BJ (cell line): ENCODE measurements around the gene KIF12. TPM values are rescaled to one million over a fixed set of nuclear protein-coding genes. Genes with fewer than 3 reads are reported as not detected.
"Not testable (repeated sequence)": the region's sequence is repeated elsewhere in the genome, so short reads cannot be mapped to it uniquely, and the experiment has no call there.

ENCODE experiments used
- CTCF ChIA-PET: fragments of 350-600 bp; formaldehyde crosslinking; extraction: SDS; loops from one replicate; lab custom pipeline; 2021; ENCODE audit warnings: antibody characterized with exemption, inconsistent platforms; lab: Yijun Ruan, JAX
- POLR2A ChIA-PET: fragments of 300-600 bp; sonication (Branson Sonifier 250); formaldehyde crosslinking; extraction: SDS; loops from one replicate; lab custom pipeline; 2021; ENCODE audit warnings: antibody characterized with exemption; lab: Charles Lee
- DNase-seq: peaks from one replicate; pipeline ENCODE4 v3.0.0-alpha.2; 2011; ENCODE audit warnings: low read depth
- H3K27me3 ChIP-seq: 2 replicates; pipeline ENCODE4 v1.6.0; 2011; ENCODE audit warnings: low read length; ENCODE audit not compliant: control insufficient read depth, insufficient read depth
- H3K36me3 ChIP-seq: 2 replicates; pipeline ENCODE4 v1.5.1; 2011; ENCODE audit warnings: low read length; ENCODE audit not compliant: control insufficient read depth, insufficient read depth
- H3K4me3 ChIP-seq: 2 replicates; pipeline ENCODE4 v1.5.1; 2011; ENCODE audit warnings: low read depth, mild to moderate bottlenecking, control low read depth, low read length
- polyA plus RNA-seq: library from polyadenylated mRNA; depleted of rRNA; stranded (reverse); fragments of >200 nt; gene quantifications from 2 replicates; pipeline ENCODE4 v1.2.3, GENCODE V29; 2011
- TF ChIP-seq, protein P1 (sequence below): IDR thresholded peaks from 2 replicates; pipeline ENCODE4 v1.5.1; 2011; ENCODE audit warnings: low read depth, mild to moderate bottlenecking, control low read depth, inconsistent platforms, low read length, moderate library complexity; ENCODE audit not compliant: insufficient read depth

KIF12 gene
- polyA plus RNA-seq, 1 experiment, result 0.07 TPM

DNA sequence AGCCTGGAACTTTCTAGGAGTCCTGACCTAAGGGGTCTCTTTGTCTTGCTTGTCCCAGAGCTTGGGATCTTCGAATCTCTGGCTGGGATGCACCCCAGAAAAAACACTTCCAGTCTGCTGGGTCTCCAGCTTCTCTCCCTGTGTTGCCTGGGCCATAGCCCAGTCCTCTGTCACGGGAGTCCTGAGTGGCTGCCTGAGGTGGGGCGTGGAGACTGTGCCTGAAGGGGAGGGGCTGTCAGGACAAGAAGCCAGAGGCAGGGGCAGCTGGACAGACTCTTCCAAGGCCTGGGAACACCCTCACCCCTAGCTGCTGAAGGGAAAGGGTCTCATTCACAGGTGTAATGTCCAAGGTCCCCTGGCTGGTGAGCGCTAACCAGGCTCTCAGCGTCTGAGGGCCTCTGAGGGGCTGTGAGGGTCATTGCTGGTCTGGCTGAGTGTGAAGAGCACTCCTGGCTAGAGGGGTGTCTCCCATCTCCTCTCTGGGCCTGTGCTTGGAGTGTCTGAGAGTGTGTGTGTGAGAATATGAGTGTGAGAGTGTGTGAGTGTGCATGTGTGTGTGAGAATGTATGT, 35.8 kb upstream of the KIF12 start:
- DNase-seq, result no peak
- no peaks in the 10 kb centered on the region for H3K36me3 ChIP-seq
- H3K4me3 ChIP-seq, result no peak overlapping the region
- TF ChIP-seq, protein P1, sequence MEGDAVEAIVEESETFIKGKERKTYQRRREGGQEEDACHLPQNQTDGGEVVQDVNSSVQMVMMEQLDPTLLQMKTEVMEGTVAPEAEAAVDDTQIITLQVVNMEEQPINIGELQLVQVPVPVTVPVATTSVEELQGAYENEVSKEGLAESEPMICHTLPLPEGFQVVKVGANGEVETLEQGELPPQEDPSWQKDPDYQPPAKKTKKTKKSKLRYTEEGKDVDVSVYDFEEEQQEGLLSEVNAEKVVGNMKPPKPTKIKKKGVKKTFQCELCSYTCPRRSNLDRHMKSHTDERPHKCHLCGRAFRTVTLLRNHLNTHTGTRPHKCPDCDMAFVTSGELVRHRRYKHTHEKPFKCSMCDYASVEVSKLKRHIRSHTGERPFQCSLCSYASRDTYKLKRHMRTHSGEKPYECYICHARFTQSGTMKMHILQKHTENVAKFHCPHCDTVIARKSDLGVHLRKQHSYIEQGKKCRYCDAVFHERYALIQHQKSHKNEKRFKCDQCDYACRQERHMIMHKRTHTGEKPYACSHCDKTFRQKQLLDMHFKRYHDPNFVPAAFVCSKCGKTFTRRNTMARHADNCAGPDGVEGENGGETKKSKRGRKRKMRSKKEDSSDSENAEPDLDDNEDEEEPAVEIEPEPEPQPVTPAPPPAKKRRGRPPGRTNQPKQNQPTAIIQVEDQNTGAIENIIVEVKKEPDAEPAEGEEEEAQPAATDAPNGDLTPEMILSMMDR, result no peak
- H3K27me3 ChIP-seq, result peaks cover 35% of the 10 kb centered on the region
- ChIA-PET POLR2A (no interaction called here), CTCF (interaction anchor here (1.0 to 2.9 kb wide), 4 partner anchors 12 to 137 kb away, joined by 3 to 14 read pairs (median 7); no protein-coding TSS in a partner anchor)

DNA sequence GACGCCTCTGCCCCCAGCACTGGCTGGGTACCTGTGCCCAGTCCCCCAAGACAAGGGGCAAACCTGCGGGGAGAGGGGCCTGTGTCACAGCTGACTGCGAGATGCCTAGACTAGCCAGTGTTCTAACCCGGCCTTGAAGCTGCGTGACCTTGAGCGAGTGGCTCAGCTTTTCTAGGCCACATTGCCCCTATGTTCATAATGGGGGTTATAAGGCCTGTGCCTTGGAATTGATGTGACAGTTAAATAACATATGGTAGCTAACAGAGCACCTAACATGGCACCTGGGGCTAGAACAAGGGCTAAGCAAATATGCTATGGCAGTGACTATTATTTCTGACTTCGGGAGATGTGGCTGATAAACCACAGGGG, 33.4 kb upstream of the KIF12 start:
- ChIA-PET CTCF (interaction anchor here (1.1 to 2.9 kb wide), 3 partner anchors 10 to 139 kb away, joined by 4 to 14 read pairs (median 11); no protein-coding TSS in a partner anchor), POLR2A (no interaction called here)
- no peaks in the 10 kb centered on the region for H3K36me3 ChIP-seq
- TF ChIP-seq, protein P1, result no peak
- no peak overlapping the region for H3K4me3 ChIP-seq
- peaks cover 36% of the 10 kb centered on the region for H3K27me3 ChIP-seq
- DNase-seq, result no peak

DNA sequence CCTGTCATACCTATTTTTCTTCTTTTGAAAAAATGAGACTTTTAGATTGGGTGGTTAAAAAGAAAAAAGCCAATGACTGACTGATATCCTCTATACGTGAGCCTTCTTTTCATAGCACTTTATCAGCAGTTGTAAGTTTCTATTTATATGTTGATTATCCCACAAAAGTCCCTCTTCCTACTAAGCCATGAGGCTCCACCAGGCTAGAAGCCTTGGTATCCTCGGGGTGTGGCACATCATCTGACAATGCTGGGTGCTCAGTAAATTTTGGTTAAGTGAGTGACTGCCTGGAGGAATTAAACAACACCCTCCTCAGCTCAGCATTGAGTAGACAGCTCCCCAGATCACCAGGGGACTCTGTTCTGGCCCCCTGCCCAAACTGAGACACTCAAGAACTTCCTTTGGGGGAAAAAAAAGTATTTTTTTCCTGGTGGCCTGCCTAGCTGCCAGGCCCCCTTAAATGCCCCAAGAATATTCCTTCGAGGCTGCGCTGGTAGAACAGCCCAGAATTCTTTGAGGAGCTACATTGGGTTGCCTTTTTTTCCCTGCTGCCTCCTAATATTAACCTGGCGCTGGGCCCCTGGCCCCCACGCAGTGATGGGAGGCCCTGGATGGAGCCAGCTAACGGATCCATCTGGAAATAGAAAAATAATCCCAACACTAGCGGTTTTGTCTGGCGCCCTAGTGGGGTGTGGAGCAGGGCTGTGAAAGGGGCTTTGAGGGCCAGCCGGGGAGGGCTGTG, 32.9 kb upstream of the KIF12 start:
- peaks cover 34% of the 10 kb centered on the region for H3K27me3 ChIP-seq

DNA sequence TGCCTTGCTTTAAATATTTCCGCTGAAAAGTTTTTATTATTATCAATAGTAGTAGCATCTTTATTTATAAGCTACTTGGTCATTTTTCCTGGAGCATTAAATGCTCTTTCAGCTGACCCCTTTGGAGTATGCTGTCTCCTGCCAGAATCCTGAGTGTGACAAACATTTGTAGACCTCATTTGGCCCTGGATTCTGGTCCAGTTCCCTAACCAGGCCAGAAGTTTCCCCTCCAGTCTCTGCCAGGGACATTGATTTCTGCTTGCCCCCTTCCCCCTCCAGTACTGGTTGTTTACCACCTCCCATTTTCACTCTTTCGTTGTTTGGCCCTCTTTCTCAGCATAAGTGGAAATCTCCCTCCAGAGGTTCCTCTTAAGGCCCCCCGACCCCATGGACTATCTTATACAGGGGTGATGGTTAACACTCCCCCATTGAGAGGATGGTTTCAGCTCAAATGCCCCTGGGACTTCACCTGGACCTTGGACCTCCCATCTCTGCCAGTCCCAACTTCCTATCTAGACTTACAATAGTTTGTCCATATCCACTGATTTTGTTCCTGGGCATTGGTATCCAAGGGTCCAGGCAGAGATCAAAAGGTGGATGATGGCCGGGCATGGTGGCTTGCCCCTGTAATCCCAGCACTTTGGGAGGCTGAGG, 31.7 kb upstream of the KIF12 start:
- TF ChIP-seq, protein P1, result no peak
- Histone ChIP-seq H3K27me3 (peaks cover 30% of the 10 kb centered on the region), H3K4me3 (no peak overlapping the region), H3K36me3 (no peaks in the 10 kb centered on the region)
- POLR2A ChIA-PET, result no interaction called here
- DNase-seq, result no peak
- CTCF ChIA-PET, result interaction anchor here (1.0 to 2.0 kb wide), 2 partner anchors 24 to 160 kb away, joined by 3 to 9 read pairs; partner anchors contain the start of gene COL27A1

More for the DNA sequence above, 32.9 kb upstream of the KIF12 start:
- DNase-seq, result no peak
- ChIA-PET POLR2A (no interaction called here), CTCF (interaction anchor here (1.1 to 2.9 kb wide), 3 partner anchors 23 to 139 kb away, joined by 4 to 14 read pairs (median 9); partner anchors contain the start of gene COL27A1)
- H3K36me3 ChIP-seq, result no peaks in the 10 kb centered on the region
- no peak overlapping the region for H3K4me3 ChIP-seq
- TF ChIP-seq, protein P1, result no peak

DNA sequence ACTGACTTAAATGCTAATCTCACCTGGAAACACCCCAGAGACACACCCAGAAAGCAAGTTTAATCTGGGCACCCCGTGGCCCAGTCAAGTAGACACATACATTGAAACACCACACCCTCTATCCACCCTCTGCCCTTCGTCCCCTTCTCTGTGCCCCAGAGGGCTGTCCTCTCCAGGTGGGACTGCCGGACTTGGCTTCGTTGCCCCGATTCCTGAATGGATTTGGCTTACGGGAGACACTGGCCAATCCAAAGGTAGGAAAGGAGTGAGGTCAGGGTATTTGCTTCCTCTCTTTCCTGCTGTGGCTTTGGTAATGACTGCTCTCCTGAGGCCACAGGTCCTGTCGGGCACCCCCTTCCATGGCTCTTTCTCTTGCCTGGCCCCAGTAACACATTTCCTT, 31.0 kb upstream of the KIF12 start:
- no peak for DNase-seq
- CTCF ChIA-PET, result no interaction called here
- TF ChIP-seq, protein P1, result no peak
- Histone ChIP-seq H3K27me3 (peaks cover 32% of the 10 kb centered on the region), H3K4me3 (no peak overlapping the region), H3K36me3 (no peaks in the 10 kb centered on the region)
- POLR2A ChIA-PET, result no interaction called here

DNA sequence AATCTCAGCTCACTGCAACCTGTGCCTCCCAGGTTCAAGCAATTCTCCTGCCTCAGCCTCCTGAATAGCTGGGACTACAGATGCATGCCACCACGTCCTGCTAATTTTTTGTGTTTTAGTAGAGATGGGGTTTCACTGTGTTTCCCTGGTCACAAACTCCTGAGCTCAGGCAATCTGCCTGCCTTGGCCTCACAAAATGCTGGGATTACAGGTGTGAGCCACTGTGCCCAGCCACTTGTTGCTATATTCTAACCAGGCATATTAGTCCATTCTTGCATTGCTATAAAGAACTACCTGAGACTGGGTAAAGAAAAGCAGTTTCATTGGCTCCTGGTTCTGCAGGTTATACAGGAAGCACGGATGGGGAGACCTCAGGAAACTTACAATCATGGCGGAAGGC, 29.7 kb upstream of the KIF12 start:
- H3K27me3 ChIP-seq, result peaks cover 29% of the 10 kb centered on the region
- CTCF ChIA-PET, result interaction anchor here (1.2 kb wide), 1 partner anchor 162 kb away, joined by 3 read pairs; no protein-coding TSS in a partner anchor
- DNase-seq, H3K4me3 ChIP-seq, H3K36me3 ChIP-seq, POLR2A ChIA-PET: not testable (repeated sequence)
